ENCODE results near the gene NT5DC2.

Gene NT5DC2

DNA sequence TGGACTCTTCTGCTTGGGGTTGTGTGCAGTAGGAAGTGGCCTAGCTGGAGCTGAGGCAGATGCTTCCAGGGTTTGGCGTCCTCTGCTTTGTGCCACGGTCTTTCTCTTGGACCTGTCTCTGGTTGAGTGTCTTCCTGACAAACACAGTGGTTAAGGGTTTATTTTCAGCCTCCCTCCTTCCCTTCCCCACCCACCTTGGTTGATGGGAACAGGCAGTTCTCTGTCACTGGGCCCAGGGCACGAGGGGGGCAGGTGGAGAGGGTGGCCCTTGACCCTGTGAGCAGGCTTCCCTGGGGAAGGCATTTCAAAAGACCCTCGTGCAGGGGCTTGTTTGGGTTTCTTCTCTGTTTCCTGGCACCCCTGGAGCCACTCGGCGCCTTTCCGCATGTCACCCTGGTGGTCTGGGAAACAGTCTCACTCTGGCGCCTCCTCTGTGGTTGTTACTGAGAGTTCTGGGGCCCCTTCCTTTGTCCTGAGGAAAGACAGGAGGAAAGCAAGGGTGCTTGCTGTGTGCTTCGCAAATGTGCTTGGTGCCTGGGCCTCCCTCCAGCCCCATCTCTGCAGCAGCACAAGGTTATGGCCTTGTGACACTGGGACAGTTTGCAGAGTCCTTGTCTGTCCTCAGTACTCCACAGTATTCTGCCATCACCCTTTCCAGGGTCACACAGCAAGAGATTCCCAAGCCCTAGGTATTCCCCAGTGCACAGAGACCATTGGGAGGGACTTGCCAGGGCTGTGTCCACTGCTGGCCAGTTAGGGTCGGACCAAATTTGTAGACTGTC lies 48.8 kb downstream of the NT5DC2 start:
- TF ChIP-seq, protein P1, sequence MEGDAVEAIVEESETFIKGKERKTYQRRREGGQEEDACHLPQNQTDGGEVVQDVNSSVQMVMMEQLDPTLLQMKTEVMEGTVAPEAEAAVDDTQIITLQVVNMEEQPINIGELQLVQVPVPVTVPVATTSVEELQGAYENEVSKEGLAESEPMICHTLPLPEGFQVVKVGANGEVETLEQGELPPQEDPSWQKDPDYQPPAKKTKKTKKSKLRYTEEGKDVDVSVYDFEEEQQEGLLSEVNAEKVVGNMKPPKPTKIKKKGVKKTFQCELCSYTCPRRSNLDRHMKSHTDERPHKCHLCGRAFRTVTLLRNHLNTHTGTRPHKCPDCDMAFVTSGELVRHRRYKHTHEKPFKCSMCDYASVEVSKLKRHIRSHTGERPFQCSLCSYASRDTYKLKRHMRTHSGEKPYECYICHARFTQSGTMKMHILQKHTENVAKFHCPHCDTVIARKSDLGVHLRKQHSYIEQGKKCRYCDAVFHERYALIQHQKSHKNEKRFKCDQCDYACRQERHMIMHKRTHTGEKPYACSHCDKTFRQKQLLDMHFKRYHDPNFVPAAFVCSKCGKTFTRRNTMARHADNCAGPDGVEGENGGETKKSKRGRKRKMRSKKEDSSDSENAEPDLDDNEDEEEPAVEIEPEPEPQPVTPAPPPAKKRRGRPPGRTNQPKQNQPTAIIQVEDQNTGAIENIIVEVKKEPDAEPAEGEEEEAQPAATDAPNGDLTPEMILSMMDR (conservative IDR thresholded peaks at IDR 0.05; ENCODE audit: low read depth): no peak
- no peak for DNase-seq (ENCODE audit: low spot score)
- CTCF ChIA-PET: interaction anchor here (0.6 kb wide), 1 partner anchor 12 kb away, joined by 4 read pairs; no protein-coding TSS in a partner anchor
- H3K27ac ChIP-seq: peak overlapping the region; percentile 91
- POLR2A ChIA-PET (ENCODE audit: low non-redundant PET): no interaction called here

DNA sequence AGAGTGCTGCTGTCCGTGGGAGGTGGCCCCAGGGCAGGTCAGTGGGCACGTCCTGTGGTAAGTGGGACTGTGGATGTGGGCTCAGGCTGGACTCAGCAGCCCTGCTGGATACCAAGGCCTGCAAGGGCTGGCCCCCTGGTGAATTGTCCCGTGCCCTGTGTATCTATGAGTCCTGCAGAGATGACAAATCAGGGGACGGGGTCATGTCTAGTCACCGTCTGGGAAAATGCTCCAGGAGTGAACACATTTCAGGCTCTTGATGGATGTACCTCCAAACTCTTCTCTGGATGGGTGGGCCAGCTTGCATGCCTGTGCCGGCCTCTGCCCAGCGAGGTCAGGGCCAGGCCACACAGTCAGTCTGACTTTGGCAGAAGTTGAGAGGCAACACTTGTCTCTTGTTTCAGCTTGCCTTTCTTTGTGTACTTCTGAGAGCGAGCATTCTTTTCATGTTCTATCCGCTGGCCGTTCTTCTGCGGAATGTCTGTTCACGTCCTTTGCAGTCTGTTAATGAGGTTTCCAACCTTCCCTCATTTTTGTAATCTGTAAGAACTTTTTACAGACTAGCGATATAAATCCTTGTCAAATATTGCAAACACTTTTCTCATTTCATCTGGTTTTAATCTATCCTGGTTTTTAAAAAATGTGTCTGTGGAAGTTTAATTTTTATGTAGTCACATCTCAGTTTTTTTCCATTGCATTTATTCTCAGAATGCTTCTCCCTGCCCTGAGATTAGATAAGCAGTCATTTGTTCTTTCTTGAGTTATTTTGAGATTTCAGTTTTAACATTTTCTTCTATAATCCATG lies 49.9 kb downstream of the NT5DC2 start:
- DNase-seq (ENCODE audit: low spot score): peak; percentile 55
- peak overlapping the region; percentile 91 for H3K27ac ChIP-seq
- TF ChIP-seq, protein P1 (conservative IDR thresholded peaks at IDR 0.05; ENCODE audit: low read depth): no peak
- ChIA-PET CTCF (interaction anchor here (0.6 kb wide), 2 partner anchors 13 to 14 kb away, joined by 3 to 4 read pairs; no protein-coding TSS in a partner anchor), POLR2A (ENCODE audit: low non-redundant PET) (no interaction called here)

DNA sequence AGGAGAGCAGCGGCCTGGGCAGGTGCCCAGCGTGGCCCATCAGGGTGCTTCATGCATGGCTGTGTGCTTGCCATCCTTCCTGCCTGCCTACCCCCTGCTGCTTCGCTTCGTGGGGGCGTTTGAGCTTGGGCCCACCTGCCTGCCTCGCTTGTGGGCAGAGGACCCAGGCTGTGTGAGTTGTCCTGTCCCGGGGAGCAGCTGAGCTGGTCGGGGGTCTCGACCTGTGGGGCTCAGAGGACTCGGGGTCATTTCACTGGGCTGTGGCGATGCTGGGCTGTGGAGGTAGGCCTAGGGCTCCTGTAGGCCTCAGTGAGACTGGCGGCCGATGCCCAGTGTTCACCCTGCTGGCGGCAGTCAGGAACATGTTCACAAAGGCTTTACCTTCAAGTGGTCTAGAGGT lies 50.6 kb downstream of the NT5DC2 start:
- no peak for DNase-seq (ENCODE audit: low spot score)
- H3K27ac ChIP-seq: peak overlapping the region; percentile 91
- ChIA-PET CTCF (no interaction called here), POLR2A (ENCODE audit: low non-redundant PET) (no interaction called here)
- TF ChIP-seq, protein P1 (conservative IDR thresholded peaks at IDR 0.05; ENCODE audit: low read depth): no peak

DNA sequence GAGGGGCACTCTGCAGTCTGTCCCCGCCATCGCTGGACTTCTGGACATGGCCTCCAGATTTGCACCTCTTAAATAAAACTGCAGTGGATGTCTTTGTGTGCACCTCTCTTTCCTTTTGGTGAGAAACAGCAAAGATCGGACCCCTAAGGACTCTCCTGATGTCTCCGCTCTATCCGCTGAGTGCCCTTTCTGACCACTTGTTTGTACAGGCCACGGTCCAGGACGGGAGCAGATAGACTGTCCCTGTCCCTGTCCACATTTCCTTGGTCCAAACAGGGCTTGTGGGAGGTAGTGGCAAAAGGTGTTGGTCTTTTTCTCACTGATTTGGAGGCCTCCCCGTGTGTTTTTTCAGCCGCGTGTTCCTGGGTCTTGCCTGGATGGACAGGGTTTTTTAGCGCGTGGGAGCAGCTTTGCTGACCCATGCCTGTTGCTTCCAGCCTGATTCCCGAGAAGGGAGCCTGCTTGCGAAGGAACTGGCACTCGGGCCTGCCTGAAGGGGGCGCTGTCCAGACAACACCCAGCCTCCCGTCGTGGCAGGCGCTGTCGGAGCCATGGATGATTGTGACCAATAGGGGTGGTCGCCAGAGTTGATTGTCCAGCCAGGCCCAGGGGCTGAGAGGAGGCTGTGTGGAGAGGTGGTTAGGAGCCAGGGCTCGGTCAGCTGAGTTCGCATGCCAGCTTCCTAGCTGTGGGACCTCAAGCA lies 51.7 kb downstream of the NT5DC2 start:
- TF ChIP-seq, protein P1 (conservative IDR thresholded peaks at IDR 0.05; ENCODE audit: low read depth): peak; percentile 28; the same call in 1 of the 2 replicates
- ChIA-PET CTCF (interaction anchor here (0.5 to 0.6 kb wide), 2 partner anchors 120 to 211 kb away, joined by 3 to 4 read pairs; no protein-coding TSS in a partner anchor), POLR2A (ENCODE audit: low non-redundant PET) (no interaction called here)
- peak overlapping the region; percentile 91 for H3K27ac ChIP-seq
- DNase-seq (ENCODE audit: low spot score): no peak

DNA sequence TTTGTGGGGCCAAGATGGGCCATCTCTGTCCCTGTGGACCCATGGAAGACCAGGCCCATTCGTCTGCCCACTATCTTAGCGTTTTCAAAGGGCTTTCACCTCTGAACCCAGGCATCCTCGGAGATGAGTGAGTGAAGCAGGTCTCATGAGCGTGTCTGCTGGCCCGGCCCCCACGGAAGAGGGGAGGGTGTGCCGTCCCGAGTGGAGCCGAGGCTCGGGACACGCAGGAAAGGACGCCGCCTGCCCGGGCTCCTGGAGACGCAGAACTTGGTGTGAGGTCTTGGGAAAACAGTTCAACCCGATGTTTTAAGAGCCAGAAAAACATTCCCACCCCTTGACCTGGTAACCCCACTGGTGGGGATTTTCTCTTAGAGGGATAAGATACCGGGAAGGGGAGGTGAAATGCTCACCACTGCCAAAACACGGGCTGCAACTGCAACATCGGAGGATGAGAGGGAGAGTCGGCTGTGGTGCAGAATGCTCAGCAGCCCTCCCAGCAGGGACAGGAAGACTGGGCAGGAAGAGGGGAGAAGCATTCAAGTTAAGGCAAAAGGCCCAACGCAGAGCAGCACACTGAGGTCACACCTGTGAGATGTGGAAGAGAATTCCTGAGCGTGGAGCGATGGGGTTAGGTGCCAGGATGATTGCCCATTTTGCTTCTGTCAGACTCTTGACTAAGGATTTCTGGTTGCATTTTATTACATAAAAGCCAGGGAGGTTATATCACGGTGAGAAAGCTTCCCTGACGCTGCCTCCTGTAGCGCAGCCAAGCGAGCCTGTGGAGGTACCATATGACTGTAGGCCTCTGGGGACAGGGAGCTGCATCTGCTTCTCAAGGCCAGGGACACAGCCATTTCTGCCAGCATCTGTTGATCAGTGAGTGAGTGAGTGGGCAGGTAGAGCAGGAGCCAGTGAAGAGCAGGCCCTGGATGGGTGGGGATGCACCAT lies 52.6 kb downstream of the NT5DC2 start:
- ChIA-PET CTCF (interaction anchor here (0.5 to 0.6 kb wide), 2 partner anchors 210 to 389 kb away, joined by 3 read pairs; no protein-coding TSS in a partner anchor), POLR2A (ENCODE audit: low non-redundant PET) (no interaction called here)

More for the DNA sequence above, 52.6 kb downstream of the NT5DC2 start:
- no peak for DNase-seq (ENCODE audit: low spot score)
- H3K27ac ChIP-seq: peak overlapping the region; percentile 91
- TF ChIP-seq, protein P1 (conservative IDR thresholded peaks at IDR 0.05; ENCODE audit: low read depth): no peak

All from RWPE1 (cell line).